NCI-H82 treated with DMSO at 0.1 percent for 48 hours (cell line): Measurements from ENCODE around the gene BCAR3.
"Not testable (repeated sequence)": the region's sequence is repeated elsewhere in the genome, so short reads cannot be mapped to it uniquely, and the experiment has no call there.

Source experiments
- DNase-seq: peaks from one replicate; lab custom pipeline; 2025; ENCODE audit not compliant: unreplicated experiment; lab: John Stamatoyannopoulos, UW

The BCAR3 gene

DNA sequence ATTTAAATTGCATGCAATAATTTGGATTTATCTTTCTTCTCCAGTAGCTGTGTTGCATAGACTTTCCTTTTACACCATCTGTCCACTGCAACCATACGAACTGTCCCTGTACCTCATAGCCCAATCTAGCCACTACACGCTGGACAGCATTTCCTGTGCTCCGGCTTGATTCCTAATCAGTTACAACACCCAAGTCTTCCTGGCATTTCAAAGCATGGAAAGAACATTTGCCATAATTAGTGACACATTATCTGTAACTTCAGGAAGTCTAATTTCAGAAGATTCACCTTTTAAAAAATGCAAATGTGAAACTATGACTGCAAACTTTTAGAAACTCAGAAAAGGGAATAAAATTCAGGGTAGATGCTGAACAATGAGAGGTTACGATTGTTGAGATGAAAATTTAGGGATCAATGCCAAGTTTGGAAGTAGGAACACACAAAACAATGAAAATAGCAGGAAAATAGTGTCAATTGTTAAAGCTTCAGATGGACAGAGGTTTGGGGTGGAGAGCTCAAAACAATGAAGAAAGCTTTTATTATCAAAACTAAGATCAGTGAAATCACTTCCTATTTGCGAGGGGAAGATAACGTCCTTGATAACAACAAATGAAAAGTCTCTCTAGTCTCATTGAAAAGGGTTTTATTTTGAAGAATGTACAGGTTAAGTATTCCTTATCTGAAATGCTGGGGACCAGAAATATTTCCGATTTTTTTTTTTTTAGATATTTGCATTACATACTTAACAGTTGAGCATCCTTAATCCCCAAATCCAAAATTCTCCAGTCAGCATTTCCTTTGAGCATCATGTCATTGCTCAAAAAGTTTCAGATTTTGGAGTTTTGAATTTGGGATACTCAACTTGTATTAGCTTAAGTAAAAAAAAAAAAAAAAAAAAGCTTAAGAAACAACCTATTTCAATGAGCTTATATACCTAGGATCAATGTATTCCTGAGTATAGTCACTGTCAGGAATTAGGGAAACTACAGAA lies 126.5 kb downstream of the BCAR3 start:
- DNase-seq: no peak

DNA sequence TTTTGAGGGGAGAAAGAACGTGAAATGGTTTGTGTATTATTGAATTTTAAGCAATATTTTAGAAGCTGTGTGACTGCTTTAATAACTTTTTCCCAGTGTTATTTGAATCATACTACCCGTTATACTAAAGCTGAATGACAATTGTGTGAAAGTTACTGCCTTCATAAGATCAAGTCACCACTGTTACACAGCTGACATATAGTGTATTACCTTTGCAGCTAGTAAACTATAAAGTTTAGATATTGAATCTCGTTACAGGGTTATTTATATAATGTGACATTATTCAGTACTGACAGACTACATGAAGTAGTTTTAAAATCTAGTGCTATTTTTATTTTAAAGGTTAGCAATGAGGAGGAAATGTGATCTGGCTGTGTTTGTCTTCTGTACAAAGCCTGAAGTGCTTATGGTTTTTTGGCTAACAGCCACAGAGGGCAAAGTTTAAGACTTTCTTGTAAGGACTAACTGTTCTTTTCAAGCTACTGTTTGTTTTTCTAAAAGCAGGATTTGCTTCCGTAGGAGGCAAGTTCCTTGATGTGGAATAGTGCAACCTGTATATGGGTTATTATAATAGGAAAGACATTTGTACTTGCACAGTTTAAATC lies 127.6 kb downstream of the BCAR3 start:
- DNase-seq: not testable (repeated sequence)

DNA sequence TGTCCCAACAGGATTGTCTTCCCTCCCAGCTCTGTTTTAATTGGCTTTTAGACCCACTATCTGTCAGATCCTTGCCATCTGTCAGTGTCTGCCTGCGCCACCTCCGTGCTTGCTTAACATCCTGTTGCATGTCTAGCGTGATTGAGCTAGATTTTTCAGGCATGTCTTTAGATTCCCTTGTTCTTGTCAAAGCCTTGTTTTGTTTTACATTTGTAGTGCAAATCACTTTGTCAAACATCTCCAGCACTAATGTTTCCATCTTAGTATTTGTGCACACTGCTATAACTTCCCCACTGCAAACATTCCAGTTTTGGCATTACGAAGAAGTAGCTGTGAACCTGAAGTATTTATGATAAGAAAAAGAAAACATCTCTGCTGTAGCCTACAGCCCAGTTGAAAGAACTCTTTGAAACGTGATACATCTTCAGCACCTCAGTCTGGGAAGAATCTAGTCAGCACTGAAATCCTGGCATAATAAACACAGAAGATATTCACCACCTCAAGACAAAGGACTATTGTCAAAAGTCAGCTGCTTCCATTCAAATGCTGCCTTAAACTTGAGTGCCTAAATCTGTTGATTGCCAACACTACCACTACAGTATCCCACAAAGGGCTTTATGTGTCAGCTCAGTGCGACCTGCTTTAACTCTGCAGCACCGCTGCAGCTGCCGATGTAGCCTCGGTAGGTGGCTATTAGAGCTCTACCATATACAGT lies 128.7 kb downstream of the BCAR3 start:
- DNase-seq: peak; percentile 89

DNA sequence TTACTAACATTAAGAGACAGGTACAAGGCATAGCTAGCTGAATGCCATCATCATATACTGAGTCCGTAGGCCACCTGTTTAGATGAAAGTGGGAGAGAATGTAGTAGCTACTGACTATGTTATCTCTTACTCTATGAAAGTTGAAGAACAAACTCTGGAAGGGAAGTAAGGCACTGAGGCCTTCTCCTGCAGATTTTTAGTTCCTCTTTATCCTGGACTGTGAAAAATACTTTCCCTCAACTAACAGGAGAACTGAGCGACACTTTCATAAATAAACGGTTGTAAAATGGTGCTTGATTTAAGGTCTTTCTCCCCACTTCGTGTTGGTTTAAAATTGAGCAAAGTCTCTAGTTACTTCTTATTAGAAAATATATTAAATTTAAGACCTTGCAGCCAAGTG lies 131.8 kb downstream of the BCAR3 start:
- no peak for DNase-seq

DNA sequence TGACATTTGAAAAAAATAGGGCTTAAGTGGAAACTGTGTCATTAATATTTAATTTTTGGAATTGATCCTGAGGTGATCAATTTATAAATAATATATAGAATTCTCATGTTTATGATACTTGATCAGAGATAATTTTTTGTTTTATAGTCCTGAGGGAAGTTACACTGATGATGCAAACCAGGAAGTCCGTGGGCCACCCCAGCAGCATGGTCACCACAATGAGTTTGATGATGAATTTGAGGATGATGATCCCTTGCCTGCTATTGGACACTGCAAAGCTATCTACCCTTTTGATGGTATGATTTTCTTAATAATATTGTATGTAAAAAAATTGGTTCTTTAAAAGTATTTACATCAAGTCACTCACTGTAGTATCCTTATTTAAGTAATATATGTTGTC lies 132.5 kb downstream of the BCAR3 start:
- no peak for DNase-seq

DNA sequence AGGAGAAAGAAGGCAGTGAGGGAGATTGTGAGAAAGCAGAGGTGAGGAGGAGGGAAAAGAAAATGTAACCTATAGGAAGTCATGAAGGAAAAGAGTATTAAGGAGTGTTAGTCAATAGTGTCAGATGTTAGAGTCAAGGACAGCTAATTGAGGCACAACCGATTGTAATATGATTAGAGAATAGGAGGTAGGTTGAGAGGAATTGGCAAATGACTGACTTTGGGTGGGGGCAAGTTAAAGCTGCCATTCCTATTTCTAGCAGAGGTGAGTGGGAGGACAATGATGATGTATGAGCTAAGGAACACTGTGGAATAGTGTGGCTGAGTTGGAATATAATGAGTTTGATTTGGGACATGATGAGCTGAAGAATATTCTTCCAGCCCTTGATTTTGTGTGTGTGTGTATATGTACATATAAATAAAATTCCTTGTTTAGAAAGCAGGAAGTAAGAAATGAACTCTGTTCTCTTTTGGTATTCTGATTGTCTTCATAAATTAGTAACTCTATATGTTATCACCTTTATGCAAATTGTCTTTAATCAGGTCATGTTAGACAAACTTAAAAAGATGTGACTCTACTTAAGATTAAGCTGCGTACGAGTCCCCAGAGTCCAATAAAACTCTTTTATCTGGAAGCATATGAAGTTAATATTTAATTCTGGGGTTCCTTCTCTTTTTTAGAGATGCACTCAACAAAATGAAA lies 135.3 kb downstream of the BCAR3 start:
- DNase-seq: no peak

DNA sequence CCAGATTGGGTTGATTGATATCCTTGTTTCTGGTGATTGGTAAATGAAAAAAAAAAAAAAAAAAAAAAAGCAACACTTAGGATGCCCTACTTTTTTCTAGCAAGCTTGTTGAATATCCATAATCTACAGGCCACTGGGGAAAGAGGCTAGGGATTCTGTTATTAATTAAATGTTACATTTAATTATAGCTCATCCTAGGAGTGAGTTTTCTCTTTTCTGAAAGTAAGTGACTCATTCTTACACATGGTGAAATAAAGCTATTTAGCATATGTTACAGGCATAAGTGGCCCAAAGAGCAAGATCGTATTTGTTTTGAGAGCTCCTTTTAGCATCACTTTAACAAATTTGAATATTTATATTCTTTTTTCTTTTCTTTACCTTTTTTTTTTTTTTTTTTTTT lies 139.2 kb downstream of the BCAR3 start:
- DNase-seq: no peak

DNA sequence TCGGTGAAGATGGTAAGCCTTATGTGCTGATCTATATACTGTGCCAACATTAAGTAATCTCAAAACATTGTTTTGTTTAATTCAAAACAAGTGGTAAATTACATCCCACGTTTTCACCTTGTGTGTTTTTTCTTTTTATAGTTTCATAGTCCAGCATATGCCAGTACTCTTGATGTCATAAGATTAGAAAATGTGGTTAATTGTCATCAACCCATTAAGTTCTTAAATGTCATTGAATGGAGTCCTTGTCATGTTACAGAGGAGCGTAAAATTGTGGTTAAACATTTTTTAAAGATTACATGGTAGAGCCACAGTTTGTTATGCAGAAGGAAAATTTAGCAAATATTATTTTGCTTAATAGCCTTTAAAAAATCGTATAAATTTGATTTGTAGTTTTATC lies 140.6 kb downstream of the BCAR3 start:
- no peak for DNase-seq

DNA sequence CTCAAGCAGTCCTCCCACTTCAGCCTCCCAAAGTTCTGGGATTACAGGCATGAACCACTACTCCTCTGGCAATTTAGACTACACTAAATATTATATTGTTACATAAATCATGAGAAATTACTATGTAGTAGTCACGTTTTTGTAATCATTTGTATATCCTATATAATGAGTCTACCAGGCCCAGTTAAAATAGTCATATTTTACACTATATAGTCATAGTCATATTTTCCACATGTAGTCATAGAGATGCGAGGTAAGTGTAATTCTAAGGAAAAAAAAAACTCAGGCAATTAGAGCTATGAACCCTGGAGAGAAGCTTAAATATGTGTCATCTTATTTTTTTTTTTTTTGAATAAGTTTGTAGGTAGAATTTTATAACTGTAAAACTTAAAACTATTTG lies 143.7 kb downstream of the BCAR3 start:
- no peak for DNase-seq

DNA sequence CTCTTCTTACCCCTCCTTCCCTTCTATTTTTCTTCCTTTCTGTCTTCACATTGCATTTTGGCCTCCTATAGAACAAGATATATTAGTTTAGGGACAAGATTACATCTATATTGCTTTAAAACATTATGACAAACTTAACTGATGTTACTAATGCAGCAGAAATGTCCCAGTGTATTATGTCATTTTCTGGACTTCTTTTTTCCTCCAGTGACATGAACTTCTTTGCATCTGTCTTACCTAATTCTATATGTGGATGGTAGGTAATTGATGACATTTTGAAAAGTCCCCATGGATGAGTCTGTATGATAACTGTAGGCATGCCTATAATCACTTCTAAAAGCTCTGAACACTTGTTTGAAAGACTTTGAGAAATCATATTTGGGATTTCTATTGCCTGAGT lies 144.2 kb downstream of the BCAR3 start:
- no peak for DNase-seq

DNA sequence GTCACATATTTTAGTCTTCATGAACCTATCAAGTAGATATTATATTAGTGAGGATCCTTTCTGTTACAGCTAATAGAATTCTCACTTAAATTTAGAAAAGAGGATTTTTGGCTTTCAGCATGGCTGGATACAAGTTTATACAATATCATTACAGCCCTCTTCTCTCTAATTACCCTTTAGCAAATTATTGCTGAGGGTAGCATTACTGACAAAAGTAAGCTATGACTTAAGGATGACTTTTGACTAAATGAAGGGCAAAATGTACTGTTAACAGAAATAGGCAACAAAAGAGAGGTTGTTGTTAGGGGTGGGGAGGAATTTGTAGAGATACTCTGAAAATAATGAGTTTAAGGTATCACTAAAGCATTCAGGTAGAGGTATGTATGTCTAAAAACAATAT lies 148.0 kb downstream of the BCAR3 start:
- no peak for DNase-seq

DNA sequence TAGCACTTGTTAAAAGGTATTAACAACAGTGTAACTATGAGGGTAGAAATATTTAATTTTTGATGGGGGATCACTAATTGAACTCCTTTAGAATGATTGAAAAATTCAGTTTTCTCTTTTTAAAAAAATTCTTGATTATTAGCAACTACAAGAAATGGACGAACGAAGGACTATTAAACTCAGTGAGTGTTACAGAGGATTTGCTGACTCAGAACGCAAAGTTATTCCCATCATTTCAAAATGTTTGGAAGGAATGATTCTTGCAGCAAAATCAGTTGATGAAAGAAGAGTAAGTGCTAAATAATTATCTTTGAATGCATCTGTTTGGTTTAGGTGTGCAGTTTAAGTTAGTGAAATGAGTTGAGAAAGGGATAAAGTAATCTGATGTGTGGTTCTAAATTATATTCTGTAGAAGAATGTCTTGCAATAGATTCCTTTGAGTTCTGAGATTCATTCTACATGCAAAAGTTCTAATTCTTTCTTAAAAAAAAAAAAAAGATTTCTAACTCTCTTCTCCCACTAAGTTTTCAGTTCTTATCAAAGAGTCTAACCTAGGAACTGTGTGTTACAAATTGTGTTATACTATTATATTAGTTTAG lies 148.8 kb downstream of the BCAR3 start:
- no peak for DNase-seq

DNA sequence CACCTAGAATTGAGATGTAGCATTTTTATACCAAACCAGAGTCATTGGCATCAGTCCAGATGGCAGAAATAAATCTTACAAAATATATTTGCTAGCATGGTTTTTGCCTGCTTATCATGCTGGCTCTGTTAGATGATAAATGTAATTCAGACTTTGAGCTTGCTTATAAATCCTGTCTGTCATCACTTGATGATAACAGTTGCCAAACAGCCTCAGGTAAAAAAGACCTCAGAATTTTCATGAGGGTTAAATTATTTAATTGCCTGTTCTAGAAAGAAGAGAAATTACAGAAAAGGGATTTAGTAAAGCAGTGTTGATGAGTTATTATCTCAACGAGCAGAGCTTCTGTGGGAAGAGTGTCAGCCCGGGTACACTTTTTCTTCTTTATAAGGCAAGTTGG lies 150.4 kb downstream of the BCAR3 start:
- DNase-seq: no peak

DNA sequence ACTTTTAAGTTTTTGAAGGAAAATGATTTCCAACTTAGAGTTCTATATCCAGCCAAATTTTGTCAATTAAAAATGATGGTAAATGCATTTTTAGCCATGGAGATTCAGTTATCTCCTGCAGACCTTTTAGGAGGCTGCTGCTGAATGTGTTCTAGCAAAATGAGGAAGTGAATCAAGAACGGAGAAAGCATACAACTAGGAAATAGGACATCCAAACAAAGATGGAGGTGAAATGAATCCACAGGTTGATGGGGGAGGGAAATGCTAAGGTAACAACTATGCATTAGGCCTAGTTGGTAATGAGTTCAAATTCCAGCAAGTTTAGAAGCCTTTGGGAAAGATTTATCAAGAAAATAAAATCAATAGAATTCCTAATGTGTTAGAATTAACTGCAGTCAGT lies 153.2 kb downstream of the BCAR3 start:
- no peak for DNase-seq

DNA sequence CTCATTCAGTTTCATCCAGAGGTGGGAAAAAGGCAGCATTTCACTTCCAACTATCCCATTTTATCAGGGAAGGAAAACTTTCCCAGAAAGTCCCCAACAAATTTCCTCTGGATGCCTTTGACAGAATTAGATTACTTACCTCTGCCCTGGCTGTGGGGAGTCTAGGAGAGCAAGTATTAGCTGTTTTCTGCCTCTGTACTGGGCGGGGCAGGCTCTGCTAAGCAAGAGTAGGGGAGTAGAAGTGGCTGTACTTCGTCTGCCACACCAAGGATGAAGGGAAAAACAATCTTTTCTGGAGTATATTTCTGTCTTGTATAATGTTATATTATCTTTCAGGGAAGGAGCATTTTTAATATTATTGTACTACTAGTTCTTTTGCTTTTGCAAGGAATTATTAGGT lies 155.2 kb downstream of the BCAR3 start:
- no peak for DNase-seq

DNA sequence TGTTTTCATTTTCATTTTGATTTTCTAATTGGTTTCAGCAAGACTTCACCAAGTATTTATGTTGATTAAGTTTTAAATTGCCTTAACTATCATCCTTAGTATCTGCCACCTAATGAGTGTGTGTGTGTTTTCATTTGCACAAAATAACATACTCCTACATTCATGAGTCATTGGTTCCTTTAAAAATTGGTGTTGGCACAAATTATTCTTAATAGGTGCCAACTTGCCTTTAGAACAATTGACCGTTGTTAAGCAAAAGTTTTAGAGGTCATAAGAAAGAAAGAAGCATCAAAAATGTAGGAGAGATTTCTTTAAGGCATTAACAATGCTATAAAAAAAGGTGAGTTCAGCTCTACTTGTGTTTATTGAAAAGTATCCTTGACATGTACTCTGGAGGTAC lies 156.2 kb downstream of the BCAR3 start:
- DNase-seq: no peak

DNA sequence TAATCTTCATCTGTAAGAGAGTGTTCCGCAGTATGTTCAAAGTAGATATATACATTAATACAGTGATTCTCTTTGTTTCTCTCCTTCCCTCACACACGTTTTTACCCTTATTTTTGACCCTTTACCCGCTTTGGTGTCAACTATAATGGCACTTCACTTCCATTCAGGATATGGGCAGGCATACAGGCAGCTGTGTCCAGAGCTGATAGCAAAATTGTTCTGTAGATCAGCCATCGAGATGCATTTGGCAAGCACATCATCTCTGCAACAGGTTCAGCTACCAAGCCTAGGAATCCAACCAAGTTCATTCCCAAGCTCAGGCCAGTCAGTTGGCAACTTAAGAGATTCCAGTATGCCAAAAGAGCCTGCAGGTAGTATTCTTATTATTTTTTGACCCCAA lies 158.9 kb downstream of the BCAR3 start:
- DNase-seq: no peak

DNA sequence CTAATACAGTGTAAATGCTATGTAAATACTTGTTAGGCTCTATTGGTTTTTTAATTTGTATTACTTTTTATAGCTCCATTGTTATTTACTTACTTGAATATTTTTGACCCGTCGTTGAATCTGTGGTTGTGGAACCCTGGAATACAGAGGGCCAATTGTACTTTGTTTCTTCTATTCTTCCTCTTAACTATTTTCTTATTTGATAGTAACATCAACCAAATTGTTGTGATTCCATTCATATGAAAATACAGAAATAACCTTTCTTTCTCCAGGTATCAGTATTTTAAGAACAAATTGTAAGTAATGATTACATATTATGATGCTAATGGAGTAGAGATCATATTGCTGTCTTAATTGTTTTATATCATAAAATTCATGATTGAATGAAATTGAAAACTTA lies 160.0 kb downstream of the BCAR3 start:
- DNase-seq: no peak

DNA sequence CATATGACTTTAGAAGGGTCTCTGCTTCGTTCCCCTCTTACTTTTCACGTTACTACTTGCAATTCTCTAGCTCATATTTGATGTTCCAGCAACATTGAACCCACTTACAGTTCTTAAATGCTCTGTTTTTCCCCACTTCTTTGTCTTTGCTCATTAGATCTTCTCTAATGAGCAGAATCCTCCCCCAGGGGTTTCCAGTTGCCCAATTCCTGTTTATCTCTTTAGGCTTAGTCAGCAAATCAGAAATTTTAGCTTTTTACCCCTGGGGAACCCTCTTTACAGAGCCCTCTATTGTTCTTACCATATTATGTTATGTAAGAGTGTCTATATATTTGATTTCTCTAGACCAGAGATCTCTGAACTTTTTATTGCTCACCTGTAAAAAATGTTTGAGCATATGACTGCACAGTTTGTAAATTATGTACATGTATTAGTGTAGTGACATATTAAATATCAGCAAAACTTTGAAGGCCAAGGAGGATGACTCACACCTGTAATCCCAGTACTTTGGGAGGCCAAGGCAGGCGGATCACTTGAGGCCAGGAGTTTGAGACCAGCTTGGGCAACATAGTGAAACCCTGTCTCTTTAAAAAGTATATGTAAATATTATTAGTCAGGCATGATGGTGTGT lies 162.3 kb downstream of the BCAR3 start:
- no peak for DNase-seq

DNA sequence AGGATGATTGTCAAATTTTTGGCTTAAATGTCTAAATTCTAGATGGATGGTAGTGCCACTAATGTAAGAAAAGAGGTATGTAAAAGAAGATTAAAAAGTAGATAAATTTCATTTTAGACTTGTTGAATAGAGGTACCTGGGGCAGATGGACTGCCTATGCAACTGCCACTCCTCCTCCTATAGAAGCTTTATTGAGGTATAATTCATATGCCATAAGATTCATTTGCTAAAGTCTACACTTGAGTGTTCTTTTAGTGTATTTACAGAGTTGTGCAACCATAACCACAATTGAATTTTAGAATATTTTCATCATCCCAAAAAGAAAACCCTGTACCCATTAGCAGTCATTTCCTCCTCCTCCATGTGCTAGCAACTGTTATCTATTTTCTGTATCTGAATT lies 163.1 kb downstream of the BCAR3 start:
- no peak for DNase-seq
